Stimulated activated naive CD8-positive, alpha-beta T cell treated with anti-CD3 and anti-CD28 coated beads, Interleukin-15, Interleukin-2, amounts not matched to agents 100 U/mL and 50 U/mL, for 24 hours (primary cell): Measurements from ENCODE around the gene CLEC16A.
"Not testable (repeated sequence)": the region's sequence is repeated elsewhere in the genome, so short reads cannot be mapped to it uniquely, and the experiment has no call there.

Experiments used
- ATAC-seq: fragments of 150-1000 bp; cut with Tn5 transposase; one replicate; pipeline ENCODE4 v1.10.0; 2021
- DNase-seq: peaks from one replicate; pipeline ENCODE4 v3.0.0; 2021

The CLEC16A gene

DNA sequence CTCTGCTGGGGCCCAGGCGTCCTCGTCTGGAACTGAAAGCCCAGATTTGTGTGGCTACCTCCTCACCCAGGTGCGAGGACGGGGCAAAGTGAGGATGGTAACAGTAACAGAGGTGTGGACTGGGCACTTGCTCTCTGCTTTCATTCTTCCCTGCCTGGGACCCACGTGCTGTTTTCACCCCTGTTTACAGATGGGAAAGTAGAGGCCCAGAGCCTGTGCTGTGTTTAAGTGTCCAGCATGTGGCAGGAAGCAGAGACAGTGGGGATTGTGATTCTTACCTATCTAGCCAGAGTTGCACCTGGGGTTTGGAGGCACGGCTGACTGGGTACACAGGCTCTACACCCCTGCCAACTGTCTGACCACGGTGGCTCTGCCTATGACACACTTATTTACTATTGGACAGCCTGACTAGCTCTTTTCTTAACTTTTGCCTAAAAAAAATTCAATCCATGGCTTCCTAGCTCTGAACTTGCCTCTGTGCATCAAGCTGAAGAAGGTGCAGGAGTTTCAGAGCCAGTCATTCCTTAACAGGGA is 155.4 kb downstream of the CLEC16A start:
- DNase-seq = no peak

DNA sequence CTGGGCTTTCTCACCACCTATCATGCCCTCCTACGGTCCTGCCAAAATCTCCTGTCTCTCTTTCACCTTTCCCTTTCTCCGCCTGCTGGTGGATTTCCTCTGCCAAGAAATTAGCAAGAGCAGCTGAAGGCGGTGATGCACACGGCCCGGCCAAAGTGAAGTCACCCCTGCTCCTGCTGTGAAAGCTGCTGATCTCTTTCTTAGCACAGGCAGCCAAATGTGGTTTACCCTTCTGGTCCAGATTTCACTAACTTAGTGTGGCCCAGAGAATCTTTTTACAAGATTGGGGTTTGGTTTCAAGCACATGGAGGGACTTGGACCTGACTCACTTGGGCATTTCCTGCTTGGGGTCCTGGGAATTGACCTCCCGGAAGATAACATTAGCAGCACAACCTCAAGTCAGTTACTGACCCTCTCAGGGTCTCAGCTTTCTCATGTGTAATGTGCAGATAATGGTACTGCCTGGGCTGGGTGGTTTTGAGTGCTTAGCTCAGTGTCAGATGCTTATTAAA is 155.9 kb downstream of the CLEC16A start:
- peak; percentile 66 for DNase-seq
- peak; percentile 76 for ATAC-seq

More for the DNA sequence above, 155.4 kb downstream of the CLEC16A start:
- peak; percentile 22 for ATAC-seq

DNA sequence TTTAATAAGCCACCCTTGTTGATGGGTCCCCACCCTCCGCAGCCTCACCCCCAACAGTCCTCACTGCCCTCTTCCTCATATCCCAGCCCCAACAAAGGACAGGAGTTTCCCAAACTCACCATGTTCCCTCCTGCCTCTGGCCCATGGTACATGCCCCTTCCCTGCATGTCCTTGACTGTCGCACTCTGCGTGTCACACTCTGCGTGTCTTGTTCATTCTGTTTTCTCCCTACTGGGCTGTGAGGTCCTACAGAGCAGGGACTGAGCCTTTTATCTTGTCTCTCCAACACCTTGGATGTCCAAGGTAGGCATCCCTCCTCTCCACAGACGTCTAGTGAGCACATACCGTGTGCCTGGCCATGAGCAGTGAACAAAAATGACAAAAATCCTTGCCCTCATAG is 156.9 kb downstream of the CLEC16A start:
- no peak for ATAC-seq
- no peak for DNase-seq

DNA sequence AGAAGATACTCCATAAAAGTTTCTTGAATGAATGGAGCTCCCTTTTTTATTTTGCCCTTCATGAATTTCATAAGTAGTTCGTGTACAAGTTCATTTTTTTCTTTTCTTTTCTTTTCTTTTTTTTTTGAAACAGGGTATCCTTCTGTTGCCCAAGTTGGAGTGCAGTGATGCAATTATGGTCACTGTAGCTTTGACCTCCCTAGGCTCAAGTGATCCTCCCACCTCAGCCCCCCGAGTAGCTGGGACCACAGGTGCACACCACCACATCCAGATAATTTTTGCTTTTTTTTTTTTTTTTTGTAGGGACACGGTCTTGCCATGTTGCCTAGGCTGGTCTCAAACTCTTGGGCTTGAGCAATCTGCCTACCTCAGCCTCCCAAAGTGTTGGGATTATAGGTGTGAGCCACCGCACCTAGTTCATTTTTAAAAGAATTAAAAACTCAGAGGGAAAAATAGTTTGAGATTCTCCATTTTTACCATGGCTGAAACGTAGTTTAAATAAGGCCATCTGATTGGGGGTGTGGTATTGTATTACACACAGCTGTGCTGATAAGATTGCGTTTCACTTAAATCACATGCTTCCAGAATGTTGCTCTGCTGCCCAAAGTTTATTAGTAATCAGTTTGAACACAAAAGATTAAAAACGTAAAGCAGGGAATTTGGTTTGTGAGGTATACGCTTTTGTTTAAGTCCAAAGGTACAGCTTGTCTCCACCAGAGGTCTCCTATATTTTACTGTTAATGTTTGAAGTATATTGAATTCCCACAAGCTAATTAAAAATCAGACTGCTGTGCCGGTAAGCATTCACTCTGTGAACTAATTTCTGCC is 157.5 kb downstream of the CLEC16A start:
- ATAC-seq (no peak), DNase-seq (no peak)

DNA sequence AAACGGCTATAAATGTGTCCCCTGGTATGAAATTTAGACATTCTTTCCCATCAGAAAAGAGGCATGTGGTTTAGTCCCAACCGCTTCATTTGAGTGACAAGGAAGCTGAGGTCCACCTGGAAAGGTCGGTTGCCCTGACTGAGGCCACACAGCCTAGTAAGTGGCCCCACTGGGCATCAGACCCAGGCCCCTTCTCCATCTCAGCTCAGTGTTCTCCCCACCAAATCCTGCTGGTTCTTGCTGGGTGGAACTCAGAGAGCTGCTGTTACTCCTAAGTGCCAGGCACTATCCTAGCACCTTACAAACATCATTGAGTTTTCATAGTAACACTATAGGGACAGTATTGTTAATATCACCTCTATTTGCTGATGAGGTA is 158.1 kb downstream of the CLEC16A start:
- DNase-seq (no peak), ATAC-seq (no peak)

DNA sequence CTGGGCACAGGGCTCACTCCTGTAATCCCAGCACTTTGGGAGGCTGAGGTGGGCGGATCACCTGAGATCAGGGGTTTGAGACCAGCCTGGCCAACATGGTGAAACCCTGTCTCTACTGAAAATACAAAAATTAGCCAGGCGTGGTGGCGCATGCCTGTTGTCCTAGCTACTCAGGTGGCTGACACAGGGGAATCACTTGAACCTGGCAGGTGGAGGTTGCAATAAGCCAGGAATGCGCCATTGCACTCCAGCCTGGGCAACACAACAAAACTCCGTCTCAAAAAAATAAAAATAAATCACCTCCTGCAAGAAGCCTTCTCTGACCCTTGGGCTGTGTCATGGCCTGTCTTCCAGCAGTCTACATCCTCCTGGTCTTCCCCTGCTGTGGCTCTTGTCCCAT is 158.9 kb downstream of the CLEC16A start:
- not testable (repeated sequence) for DNase-seq

DNA sequence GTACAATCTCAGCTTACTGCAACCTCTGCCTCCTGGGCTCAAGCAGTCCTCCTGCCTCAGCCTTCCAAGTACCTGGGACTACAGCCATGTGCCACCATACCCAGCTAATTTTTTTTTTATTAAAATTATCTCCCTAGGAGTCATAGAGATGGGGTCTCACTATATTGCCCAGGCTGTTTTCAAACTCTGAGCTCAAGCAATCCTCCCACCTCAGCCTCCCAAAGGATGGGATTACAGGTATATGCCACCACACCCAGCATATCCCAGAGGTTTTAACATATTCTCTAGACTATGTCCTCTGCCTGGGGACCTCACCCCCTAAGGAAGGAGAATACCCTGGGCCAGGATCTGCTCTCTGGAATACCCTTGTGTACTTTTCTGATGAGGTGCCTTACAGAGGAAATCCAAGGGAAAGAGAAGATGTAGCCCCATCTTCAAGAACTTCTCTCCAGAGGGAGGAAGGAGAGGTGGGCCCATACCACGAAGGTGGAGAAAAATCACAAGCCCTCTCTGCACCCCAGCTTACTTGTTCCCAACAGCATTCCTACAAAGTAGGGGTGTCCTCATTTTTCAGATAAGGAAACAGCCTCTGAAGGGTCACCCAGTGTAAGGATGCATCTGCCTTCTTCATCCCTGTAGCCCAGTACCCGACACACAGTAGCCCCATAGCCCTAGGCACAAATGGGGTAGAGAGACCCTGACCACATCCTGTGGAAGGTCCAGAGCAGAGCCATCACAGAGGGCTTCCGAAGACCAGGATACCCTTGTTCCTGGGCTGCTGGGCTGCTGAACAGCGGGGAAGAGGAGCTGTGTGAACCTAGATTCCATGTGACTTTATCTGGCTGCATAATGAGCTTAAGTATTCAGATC is 160.0 kb downstream of the CLEC16A start:
- DNase-seq = no peak
- peak; percentile 1 for ATAC-seq

More for the DNA sequence above, 158.9 kb downstream of the CLEC16A start:
- not testable (repeated sequence) for ATAC-seq

DNA sequence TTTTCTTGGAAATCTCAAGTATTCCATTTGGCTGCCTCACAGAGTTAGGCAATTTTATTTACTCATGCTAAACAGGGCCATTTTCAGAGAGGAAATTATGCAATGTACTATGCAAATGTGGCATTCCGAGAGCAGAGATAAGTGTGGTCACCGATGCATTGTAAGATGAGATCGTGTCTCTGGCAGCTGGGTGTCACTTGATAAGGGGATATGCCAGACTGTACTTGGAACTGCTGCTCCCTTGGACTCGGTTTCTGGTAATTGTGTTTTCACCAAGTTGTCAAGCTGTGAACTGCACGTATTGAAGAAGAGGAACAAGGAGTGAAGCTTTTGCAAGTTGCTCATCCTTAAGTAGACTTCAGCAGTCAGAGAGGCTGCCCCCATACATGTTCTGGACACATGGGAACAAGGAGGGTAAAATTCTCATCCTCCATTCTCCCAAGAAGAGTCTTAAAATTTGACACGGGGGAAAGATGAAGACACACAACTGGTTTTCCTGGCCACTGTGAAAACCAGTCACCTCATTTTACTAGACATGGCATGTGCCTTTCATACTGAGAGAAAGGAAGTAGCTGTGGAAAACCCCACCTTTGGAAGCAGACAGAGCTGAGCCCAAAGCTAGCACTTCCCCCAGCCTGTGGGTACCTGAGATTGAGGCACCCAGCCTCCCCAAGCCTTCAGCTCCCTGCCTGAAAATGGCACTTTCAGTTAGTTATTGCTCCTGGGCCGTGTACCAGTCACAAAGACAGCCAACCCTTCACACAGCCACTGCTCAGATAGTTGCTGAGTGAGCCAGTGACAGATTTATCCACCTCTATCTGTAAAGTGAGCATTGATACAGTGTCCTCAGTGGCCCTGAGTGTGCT is 160.9 kb downstream of the CLEC16A start:
- ATAC-seq = peak; percentile 62
- DNase-seq = peak; percentile 42

DNA sequence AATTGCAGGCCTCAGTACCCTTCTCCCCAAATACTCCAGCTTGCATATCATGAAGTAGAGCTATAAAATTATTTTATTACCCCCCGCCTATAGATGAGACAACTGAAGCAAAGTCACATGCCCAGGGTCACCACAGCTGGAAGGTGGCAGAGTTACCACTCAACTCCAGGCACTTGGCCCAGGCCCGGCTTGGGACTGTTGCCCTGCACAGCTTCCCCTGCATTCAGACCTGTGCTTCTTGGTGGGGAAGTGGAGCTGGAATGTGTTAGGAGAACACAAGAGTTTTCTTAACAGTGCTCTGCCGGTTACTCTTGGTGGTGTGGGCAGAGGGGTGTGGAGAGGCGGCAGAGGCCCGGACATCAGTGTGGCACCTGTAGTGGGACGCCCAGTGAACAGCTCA is 162.4 kb downstream of the CLEC16A start:
- ATAC-seq (no peak), DNase-seq (no peak)

DNA sequence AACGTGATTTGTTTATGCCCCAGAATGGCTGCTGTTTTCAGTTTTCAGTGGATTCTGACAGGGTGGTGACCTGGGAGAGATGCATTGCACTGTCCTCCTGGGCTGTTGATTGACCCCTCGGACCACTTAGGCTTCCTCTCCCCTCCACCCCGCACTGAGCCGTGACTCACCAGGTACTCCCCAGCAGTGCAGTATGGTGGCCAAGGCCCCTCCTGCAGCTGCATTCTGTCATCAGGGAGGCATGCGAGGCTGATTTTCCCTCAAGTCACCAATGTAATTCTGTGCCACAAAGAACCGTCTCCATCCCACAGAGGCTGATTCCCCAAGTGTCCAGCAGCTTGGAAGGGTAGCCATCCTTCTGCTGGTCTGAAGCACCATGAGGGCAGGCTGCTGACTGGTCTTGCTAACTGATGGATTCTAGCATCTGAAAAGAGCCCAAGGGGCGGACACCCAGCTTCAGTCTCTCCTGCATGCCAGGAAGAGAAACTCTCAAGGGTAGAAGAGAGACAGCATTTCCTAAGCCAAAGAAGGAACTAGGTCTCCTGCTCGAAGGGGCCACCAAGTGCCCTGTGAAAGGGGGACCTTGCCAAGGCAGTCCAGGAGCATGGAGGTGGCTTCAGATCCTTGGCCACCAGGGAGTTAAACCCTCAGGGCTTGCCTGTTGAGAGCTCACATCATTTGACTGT is 163.6 kb downstream of the CLEC16A start:
- ATAC-seq = no peak
- no peak for DNase-seq

DNA sequence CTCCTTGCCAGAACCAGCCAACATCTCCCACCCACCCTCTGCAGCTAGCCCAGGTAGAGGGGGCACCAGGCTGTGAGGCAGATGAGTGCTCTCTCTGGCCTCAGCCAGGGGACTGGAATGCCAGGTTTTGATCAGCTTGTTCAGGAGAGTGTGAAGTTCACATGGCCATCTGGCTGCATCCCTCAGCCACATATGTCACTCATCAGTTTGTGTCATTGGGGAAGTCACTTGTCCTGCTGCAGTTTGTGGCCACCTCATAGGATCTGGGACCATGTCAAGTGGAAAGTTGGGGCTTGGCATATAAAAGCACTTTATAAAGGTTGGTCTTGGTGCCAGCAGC is 164.1 kb downstream of the CLEC16A start:
- DNase-seq = no peak
- no peak for ATAC-seq

DNA sequence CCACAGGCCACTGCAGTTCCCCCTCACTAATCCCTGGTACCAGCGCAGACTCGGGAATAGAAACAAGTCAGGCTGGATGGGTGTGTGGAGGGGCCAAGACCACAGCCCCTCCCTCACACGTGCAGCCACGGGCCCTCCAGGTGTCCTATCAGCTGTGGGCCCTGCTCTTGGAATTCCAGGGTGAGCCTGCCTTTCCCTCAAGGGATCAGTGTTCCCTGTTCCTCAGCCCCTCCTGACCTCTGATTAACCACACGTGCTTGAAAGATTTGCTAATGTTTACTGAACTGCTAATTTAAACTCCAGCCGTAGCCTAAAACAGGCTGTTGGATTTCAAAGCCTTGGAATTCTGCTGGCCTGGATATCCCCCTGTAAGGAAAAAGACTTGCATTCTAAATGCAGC is 165.2 kb downstream of the CLEC16A start:
- ATAC-seq (no peak), DNase-seq (no peak)

DNA sequence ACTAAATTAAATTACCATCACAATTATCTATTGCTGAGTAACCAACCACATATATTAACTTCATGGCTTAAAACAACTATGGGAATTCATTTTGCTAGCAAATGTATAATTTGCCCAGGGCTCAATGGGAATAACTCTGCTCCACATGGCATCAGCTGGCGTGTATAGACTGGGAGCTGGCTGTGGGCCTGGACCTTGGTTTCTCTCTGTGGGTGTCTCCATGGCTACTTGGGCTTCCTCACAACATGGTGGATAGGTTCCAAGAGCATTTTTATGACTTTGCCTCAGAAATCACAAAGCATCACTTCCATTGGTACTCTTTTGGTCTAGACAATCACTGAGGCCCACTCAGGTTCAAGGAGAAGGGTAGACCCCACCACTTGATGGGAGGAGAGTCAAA is 166.8 kb downstream of the CLEC16A start:
- no peak for DNase-seq
- ATAC-seq = no peak

DNA sequence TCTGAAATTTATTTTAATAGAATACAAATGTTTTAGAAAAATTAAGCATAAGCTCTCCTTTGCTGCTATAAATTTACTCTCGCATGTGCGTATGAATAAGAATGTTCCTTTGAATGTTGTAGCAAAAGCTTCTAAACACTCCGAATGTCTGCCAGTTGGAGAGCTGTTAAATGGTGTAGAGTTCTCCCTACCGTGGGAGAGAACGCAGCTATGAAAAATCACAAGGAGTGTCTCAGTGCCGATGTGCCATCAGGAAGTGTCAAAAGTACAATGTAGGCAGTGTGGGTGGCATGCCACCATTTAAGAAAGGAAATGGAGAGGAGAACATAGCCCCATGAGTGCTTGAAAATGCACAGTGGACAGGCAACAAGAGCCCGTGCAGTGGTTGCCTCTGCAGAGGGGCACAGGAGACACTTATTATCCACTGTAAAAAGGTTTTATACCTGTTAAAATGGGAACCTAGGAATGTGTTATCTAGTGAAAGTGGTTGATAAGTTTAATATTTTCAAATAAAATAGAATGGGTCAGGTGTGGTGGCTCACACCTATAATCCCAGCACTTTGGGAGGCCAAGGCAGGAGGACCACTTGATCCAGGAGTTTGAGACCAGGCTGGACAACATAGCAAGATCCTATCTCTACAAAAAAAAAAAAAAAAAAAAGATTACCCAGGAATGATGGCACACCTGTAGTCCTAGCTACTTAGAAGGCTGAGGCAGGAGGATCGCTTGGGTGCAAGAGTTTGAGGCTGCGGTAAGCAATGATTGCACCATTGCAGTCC is 167.7 kb downstream of the CLEC16A start:
- no peak for DNase-seq
- ATAC-seq = no peak

DNA sequence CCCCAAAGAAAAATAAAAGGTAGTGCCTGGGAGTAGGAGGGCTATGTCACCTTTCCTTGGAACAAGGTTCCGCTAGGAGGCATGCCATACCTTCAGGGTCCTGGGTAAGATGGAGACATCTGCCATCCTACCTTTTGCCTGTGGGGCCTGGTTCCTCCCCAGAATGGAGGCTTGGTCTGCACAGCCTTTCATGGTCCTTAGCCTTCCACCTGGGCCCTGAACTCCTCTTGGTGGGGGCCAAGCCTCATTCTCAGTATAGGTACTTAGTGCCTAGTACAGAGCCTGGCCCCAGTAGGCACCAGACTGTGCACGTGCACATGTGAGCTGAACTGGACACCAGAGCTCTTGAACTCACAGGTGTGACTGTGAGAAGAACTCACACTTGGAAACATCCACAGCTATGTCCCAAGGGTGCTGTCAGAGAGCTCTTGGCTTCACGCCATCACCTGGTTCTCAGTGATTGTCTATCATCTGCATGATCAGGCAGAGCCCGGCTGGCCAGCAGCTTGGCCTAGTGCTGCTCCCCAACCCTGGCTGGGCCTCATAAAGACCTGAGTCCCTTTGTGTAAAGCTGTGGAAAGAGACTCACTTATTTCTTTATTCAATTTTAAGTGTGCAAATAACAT is 168.5 kb downstream of the CLEC16A start:
- DNase-seq = no peak
- no peak for ATAC-seq

DNA sequence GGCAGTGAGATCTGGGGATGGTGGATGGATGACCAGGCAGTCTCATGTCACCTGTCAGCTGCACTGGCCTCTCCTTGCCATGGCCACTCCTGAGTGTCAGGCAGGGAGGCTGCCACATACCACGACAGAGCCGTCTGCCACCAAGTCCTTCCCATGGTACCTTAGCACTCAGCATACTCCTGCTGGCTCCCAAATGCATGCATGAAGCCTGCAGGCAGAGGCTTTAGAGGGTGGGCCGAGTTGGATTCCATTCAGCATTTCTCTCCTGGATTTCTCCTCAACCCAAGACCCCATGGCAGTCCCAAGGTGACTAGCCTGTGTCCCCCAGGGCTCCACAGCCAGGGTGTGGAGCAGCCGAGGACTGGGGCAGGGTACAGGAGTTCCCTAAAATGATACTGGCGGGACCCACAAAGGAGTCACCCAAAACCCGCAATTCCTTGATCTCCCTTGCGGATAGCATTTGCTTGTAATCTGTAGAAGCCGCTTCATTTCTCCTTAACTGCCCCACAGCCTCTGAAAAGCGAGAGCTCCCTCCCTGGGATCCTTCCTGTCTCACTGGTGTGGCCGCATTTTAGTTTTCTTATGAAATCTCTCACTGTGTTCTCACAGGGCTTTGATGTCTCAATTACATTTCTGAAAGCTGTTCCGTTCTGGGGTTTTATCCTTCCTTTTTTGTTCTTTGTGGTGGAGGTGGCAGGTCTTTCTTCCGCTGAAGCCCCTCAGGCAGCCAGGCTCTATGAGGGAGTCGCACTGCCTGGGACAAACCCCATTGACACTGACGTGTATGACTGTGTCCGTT is 170.2 kb downstream of the CLEC16A start:
- peak; percentile 64 for DNase-seq
- ATAC-seq = peak; percentile 87

DNA sequence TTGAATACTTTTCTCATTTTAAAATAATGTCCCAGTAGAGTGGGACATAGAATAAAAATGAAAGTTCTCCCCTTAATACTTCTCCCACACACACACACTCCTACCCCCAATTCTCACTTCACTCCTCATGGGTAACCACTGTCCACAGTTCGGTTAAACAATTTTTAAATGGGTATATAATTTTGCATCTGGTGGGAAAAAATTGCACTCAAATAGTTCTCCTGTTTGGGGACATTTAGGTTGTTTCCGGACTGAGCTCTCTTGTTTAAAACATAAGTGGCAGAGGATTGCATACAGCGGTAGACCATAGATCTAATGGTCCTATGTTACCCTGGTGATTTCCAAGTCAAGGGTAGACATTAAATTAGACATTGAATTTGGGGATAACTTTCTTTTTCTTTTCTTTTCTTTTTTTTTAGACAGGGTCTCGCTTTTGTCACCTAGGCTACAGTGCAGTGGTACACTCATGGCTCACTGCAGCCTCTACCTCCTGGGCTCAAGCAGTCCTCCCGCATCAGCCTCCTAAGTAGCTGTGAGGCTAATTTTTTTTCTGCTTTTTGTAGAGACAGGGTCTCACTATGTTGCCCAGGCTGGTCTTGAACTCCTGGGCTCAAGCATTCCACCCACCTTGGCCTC is 173.3 kb downstream of the CLEC16A start:
- DNase-seq (no peak), ATAC-seq (no peak)

DNA sequence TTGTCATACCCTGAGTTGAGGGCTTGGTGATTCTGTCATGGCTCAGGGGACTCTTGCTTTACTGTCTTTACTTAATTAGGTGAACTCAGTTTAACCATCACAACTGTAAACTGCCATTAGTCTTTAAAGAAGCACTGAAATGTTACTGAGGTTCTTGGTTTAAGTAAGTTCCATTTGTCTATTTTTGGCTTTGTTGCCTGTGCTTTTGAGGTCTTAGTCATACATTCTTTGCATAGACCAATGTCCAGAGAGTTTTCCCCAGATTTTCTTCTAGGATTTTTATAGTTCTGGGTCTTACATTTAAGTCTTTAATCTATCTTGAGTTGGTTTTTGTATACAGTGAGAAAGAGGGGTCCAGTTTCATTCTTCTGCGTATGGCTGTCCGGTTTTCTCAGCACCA is 174.1 kb downstream of the CLEC16A start:
- ATAC-seq (no peak), DNase-seq (no peak)
